SH-SY5Y (cell line): ENCODE data around the gene PON1.

Source experiments
- GATA2 ChIP-seq: IDR thresholded peaks from 2 replicates; pipeline ENCODE4 v1.6.1; 2011; ENCODE audit warnings: mild to moderate bottlenecking, low read depth, low read length
- GATA3 ChIP-seq: IDR thresholded peaks from 2 replicates; pipeline ENCODE4 v1.6.1; 2011; ENCODE audit warnings: low read depth, mild to moderate bottlenecking, low read length, moderate library complexity

DNA sequence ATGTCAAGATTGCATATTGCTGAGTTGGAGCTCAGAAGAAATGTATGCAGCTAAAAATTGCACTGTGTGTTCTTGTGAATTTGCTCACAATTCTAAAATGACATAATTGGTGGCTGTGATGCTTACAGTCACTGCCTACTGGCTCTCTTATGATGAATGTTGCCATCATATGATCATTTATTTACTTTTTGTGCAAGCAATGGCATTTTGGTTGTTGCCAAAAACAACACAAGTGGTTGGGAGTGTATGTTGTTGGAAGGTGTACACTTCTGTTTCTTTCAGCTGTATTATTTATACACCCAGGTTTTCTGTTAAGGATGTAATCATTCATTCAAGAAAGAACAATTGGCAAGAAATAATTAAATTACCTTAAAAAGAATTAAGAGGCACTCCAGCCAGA is 28.9 kb downstream of the PON1 start:
- no peak for TF ChIP-seq GATA2
- no peak for TF ChIP-seq GATA3
